Measurements from ENCODE around the gene FOLR3.

DNA sequence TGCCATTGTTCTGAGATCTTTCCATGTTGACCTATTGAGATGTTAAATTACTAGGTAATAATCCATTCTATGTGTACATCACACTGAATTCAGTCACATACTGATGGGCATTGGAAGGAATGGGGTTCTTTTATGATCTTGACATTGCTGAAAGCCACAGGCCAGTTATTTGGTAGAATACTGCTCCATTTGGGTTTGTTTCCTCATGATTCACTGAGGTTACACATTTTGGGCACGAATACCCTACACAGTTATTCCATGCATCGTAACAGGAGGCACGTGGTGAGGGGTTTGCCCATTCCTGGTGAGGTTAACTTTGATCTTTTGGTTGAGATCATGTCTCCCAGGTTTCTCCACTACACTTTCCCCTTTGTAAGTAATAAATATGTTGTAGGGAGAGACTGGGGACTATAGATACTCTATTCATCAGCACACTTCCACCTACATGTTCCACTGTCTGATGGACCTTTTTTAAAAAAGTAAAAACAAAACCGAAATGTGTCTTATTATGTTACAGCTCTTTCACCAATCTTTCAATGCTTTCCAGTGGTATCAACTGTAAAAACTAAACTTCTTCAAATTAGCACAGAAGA lies 44.4 kb downstream of the FOLR3 start:
- no peak for TF ChIP-seq POU6F1 (CRISPR knock-in tag; IDR thresholded peaks at IDR 0.05; ENCODE audit: borderline replicate concordance, low read depth)
- TF ChIP-seq ISL1 (CRISPR knock-in tag; IDR thresholded peaks at IDR 0.05), result no peak
- no peak for TF ChIP-seq CREB5 (CRISPR knock-in tag; IDR thresholded peaks at IDR 0.05; ENCODE audit: low read depth)
- no peak for TF ChIP-seq TCF4 (CRISPR knock-in tag; IDR thresholded peaks at IDR 0.05; ENCODE audit: borderline replicate concordance)
- no peak for TF ChIP-seq TOX (CRISPR knock-in tag; IDR thresholded peaks at IDR 0.05; ENCODE audit: borderline replicate concordance)
- TF ChIP-seq ZNF8 (CRISPR knock-in tag; IDR thresholded peaks at IDR 0.05), result no peak
- no peak for TF ChIP-seq PPARA (CRISPR knock-in tag; IDR thresholded peaks at IDR 0.05; ENCODE audit: borderline replicate concordance)
- TF ChIP-seq, protein P1, sequence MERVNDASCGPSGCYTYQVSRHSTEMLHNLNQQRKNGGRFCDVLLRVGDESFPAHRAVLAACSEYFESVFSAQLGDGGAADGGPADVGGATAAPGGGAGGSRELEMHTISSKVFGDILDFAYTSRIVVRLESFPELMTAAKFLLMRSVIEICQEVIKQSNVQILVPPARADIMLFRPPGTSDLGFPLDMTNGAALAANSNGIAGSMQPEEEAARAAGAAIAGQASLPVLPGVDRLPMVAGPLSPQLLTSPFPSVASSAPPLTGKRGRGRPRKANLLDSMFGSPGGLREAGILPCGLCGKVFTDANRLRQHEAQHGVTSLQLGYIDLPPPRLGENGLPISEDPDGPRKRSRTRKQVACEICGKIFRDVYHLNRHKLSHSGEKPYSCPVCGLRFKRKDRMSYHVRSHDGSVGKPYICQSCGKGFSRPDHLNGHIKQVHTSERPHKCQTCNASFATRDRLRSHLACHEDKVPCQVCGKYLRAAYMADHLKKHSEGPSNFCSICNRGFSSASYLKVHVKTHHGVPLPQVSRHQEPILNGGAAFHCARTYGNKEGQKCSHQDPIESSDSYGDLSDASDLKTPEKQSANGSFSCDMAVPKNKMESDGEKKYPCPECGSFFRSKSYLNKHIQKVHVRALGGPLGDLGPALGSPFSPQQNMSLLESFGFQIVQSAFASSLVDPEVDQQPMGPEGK (CRISPR knock-in tag; IDR thresholded peaks at IDR 0.05; ENCODE audit: borderline replicate concordance), result no peak
- no peak for TF ChIP-seq RARB (CRISPR knock-in tag; IDR thresholded peaks at IDR 0.05)
- no peak for TF ChIP-seq ZFP3 (CRISPR knock-in tag; IDR thresholded peaks at IDR 0.05)
- TF ChIP-seq ARNTL (CRISPR knock-in tag; IDR thresholded peaks at IDR 0.05; ENCODE audit: borderline replicate concordance, low read depth), result no peak
- no peak for TF ChIP-seq ZNF565 (CRISPR knock-in tag; conservative IDR thresholded peaks at IDR 0.05; ENCODE audit: low read depth)
